Measurements from ENCODE around the gene ZSCAN1.

ZSCAN1 gene

GRCh38 chr19:58083021-58083420 lies 49.2 kb downstream of the ZSCAN1 start:
- Histone ChIP-seq H3K27ac (ENCODE audit: low read depth, low read length, severe bottlenecking) (no peak overlapping the region), H3K4me1 (ENCODE audit: control insufficient read depth, insufficient read depth, low read length, poor library complexity, severe bottlenecking) (no peaks in the 10 kb centered on the region), H3K9me3 (ENCODE audit: control insufficient read depth, low read length) (peaks cover 41% of the 10 kb centered on the region), H3K36me3 (ENCODE audit: control insufficient read depth, insufficient read depth, low read length) (peaks cover 16% of the 10 kb centered on the region), H3K4me3 (ENCODE audit: extremely low read depth, insufficient read depth, low read length, poor library complexity, severe bottlenecking) (no peak overlapping the region)
- WGBS, 2 experiments (ENCODE audit: insufficient coverage in 2 of 2), result 80 to 83% methylated on average over 1 of the region's 3 CpGs

GRCh38 chr19:58084596-58085347 lies 50.9 kb downstream of the ZSCAN1 start:
- Histone ChIP-seq H3K4me3 (ENCODE audit: extremely low read depth, insufficient read depth, low read length, poor library complexity, severe bottlenecking) (no peak overlapping the region), H3K36me3 (ENCODE audit: control insufficient read depth, insufficient read depth, low read length) (peaks cover 25% of the 10 kb centered on the region), H3K9me3 (ENCODE audit: control insufficient read depth, low read length) (peaks cover 48% of the 10 kb centered on the region), H3K4me1 (ENCODE audit: control insufficient read depth, insufficient read depth, low read length, poor library complexity, severe bottlenecking) (no peaks in the 10 kb centered on the region), H3K27ac (ENCODE audit: low read depth, low read length, severe bottlenecking) (no peak overlapping the region)
- WGBS, 2 experiments (ENCODE audit: insufficient coverage in 2 of 2), result 97% methylated on average over 61 to 68 of the region's 69 CpGs

- H3K4me3 ChIP-seq (ENCODE audit: extremely low read depth, insufficient read depth, low read length, poor library complexity, severe bottlenecking), result no peak overlapping the region
- peaks cover 30% of the 10 kb centered on the region for H3K36me3 ChIP-seq (ENCODE audit: control insufficient read depth, insufficient read depth, low read length)
- H3K27ac ChIP-seq (ENCODE audit: low read depth, low read length, severe bottlenecking), result no peak overlapping the region
- H3K4me1 ChIP-seq (ENCODE audit: control insufficient read depth, insufficient read depth, low read length, poor library complexity, severe bottlenecking), result no peaks in the 10 kb centered on the region
- H3K9me3 ChIP-seq (ENCODE audit: control insufficient read depth, low read length), result peaks cover 44% of the 10 kb centered on the region
- WGBS, 2 experiments (ENCODE audit: insufficient coverage in 2 of 2), result 87 to 95% methylated on average over 24 to 29 of the region's 29 CpGs
Observed at GRCh38 chr19:58085348-58085875, 51.6 kb downstream of the ZSCAN1 start.

- Histone ChIP-seq H3K36me3 (ENCODE audit: control insufficient read depth, insufficient read depth, low read length) (peaks cover 30% of the 10 kb centered on the region), H3K9me3 (ENCODE audit: control insufficient read depth, low read length) (peaks cover 33% of the 10 kb centered on the region)
- WGBS, 2 experiments (ENCODE audit: insufficient coverage in 2 of 2), result 91 to 95% methylated on average over 17 of the region's 23 CpGs
Observed at GRCh38 chr19:58086825-58087710, 53.2 kb downstream of the ZSCAN1 start.

GRCh38 chr19:58088521-58089052 lies 54.8 kb downstream of the ZSCAN1 start:
- no peak overlapping the region for H3K27ac ChIP-seq (ENCODE audit: low read depth, low read length, severe bottlenecking)
- WGBS, 2 experiments (ENCODE audit: insufficient coverage in 2 of 2), result 88 to 94% methylated on average over 7 to 9 of the region's 13 CpGs
- H3K36me3 ChIP-seq (ENCODE audit: control insufficient read depth, insufficient read depth, low read length), result peaks cover 34% of the 10 kb centered on the region
- no peak overlapping the region for H3K4me3 ChIP-seq (ENCODE audit: extremely low read depth, insufficient read depth, low read length, poor library complexity, severe bottlenecking)
- peaks cover 28% of the 10 kb centered on the region for H3K9me3 ChIP-seq (ENCODE audit: control insufficient read depth, low read length)
- no peaks in the 10 kb centered on the region for H3K4me1 ChIP-seq (ENCODE audit: control insufficient read depth, insufficient read depth, low read length, poor library complexity, severe bottlenecking)

More at GRCh38 chr19:58086825-58087710, 53.2 kb downstream of the ZSCAN1 start:
- Histone ChIP-seq H3K4me1 (ENCODE audit: control insufficient read depth, insufficient read depth, low read length, poor library complexity, severe bottlenecking) (no peaks in the 10 kb centered on the region), H3K4me3 (ENCODE audit: extremely low read depth, insufficient read depth, low read length, poor library complexity, severe bottlenecking) (no peak overlapping the region), H3K27ac (ENCODE audit: low read depth, low read length, severe bottlenecking) (no peak overlapping the region)

GRCh38 chr19:58089846-58090245 lies 56.0 kb downstream of the ZSCAN1 start:
- H3K9me3 ChIP-seq (ENCODE audit: control insufficient read depth, low read length), result peaks cover 22% of the 10 kb centered on the region
- H3K27ac ChIP-seq (ENCODE audit: low read depth, low read length, severe bottlenecking), result no peak overlapping the region
- 93 to 95% methylated on average over 13 to 16 of the region's 16 CpGs for WGBS, 2 experiments (ENCODE audit: insufficient coverage in 2 of 2)
- H3K4me1 ChIP-seq (ENCODE audit: control insufficient read depth, insufficient read depth, low read length, poor library complexity, severe bottlenecking), result no peaks in the 10 kb centered on the region
- H3K36me3 ChIP-seq (ENCODE audit: control insufficient read depth, insufficient read depth, low read length), result peaks cover 32% of the 10 kb centered on the region
- no peak overlapping the region for H3K4me3 ChIP-seq (ENCODE audit: extremely low read depth, insufficient read depth, low read length, poor library complexity, severe bottlenecking)

GRCh38 chr19:58091251-58091995 lies 57.6 kb downstream of the ZSCAN1 start:
- Histone ChIP-seq H3K36me3 (ENCODE audit: control insufficient read depth, insufficient read depth, low read length) (peaks cover 21% of the 10 kb centered on the region), H3K27ac (ENCODE audit: low read depth, low read length, severe bottlenecking) (no peak overlapping the region), H3K4me1 (ENCODE audit: control insufficient read depth, insufficient read depth, low read length, poor library complexity, severe bottlenecking) (no peaks in the 10 kb centered on the region), H3K4me3 (ENCODE audit: extremely low read depth, insufficient read depth, low read length, poor library complexity, severe bottlenecking) (no peak overlapping the region), H3K9me3 (ENCODE audit: control insufficient read depth, low read length) (peaks cover 33% of the 10 kb centered on the region)
- 94 to 95% methylated on average over 6 of the region's 11 CpGs for WGBS, 2 experiments (ENCODE audit: insufficient coverage in 2 of 2)

GRCh38 chr19:58093071-58093470 lies 59.2 kb downstream of the ZSCAN1 start:
- H3K27ac ChIP-seq (ENCODE audit: low read depth, low read length, severe bottlenecking), result no peak overlapping the region
- peaks cover 18% of the 10 kb centered on the region for H3K36me3 ChIP-seq (ENCODE audit: control insufficient read depth, insufficient read depth, low read length)
- H3K4me1 ChIP-seq (ENCODE audit: control insufficient read depth, insufficient read depth, low read length, poor library complexity, severe bottlenecking), result no peaks in the 10 kb centered on the region
- H3K4me3 ChIP-seq (ENCODE audit: extremely low read depth, insufficient read depth, low read length, poor library complexity, severe bottlenecking), result no peak overlapping the region
- peaks cover 39% of the 10 kb centered on the region for H3K9me3 ChIP-seq (ENCODE audit: control insufficient read depth, low read length)
- WGBS, 2 experiments (ENCODE audit: insufficient coverage in 2 of 2), result 87 to 92% methylated on average over 4 to 6 of the region's 7 CpGs

- 93 to 94% methylated on average over 8 to 10 of the region's 10 CpGs for WGBS, 2 experiments (ENCODE audit: insufficient coverage in 2 of 2)
Observed at GRCh38 chr19:58095328-58095727, 61.5 kb downstream of the ZSCAN1 start.

GRCh38 chr19:58096884-58097283 lies 63.1 kb downstream of the ZSCAN1 start:
- Histone ChIP-seq H3K4me1 (ENCODE audit: control insufficient read depth, insufficient read depth, low read length, poor library complexity, severe bottlenecking) (no peaks in the 10 kb centered on the region), H3K4me3 (ENCODE audit: extremely low read depth, insufficient read depth, low read length, poor library complexity, severe bottlenecking) (no peak overlapping the region), H3K9me3 (ENCODE audit: control insufficient read depth, low read length) (peaks cover 53% of the 10 kb centered on the region), H3K27ac (ENCODE audit: low read depth, low read length, severe bottlenecking) (no peak overlapping the region), H3K36me3 (ENCODE audit: control insufficient read depth, insufficient read depth, low read length) (peaks cover 4% of the 10 kb centered on the region)
- 90% methylated on average over 13 of the region's 13 CpGs for WGBS, 2 experiments (ENCODE audit: insufficient coverage in 2 of 2)

More at GRCh38 chr19:58095328-58095727, 61.5 kb downstream of the ZSCAN1 start:
- Histone ChIP-seq H3K9me3 (ENCODE audit: control insufficient read depth, low read length) (peaks cover 47% of the 10 kb centered on the region), H3K4me3 (ENCODE audit: extremely low read depth, insufficient read depth, low read length, poor library complexity, severe bottlenecking) (no peak overlapping the region), H3K27ac (ENCODE audit: low read depth, low read length, severe bottlenecking) (no peak overlapping the region), H3K36me3 (ENCODE audit: control insufficient read depth, insufficient read depth, low read length) (peaks cover 4% of the 10 kb centered on the region), H3K4me1 (ENCODE audit: control insufficient read depth, insufficient read depth, low read length, poor library complexity, severe bottlenecking) (no peaks in the 10 kb centered on the region)

Data from mesodermal cell (in vitro differentiated cells).